ENCODE results near the gene PALD1. TPM values are rescaled to one million over a fixed set of nuclear protein-coding genes. Genes with fewer than 3 reads are reported as not detected.
A peak's percentile ranks its signal among the peaks of the same experiment; 100 is the strongest.

The PALD1 gene
- total RNA-seq, 1 donor from 2014 or later = 9.6 TPM

DNA sequence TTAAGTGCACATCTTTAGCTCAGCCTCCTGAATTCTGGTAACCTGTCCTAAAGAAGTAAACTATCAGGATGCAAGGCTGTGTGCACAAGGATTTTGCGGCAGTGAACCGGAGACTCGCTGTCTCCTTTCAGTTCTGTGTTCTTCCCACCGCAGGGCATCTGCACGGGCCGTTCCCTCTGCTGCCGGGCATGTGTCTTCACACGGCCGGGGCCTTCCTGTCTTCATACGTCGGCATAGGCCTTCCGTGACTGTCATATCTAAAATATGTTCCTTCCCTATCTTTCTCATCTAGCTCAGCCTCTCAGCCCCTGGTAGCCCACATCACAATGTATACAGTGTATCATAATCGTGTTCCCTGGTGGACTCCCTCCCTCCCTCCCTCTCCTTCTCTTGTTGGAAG, 16.4 kb downstream of the PALD1 start:
- Histone ChIP-seq H3K9ac (no peak overlapping the region), H3K4me1 (peaks cover 30% of the 10 kb centered on the region), H3K27ac (no peak overlapping the region), H2AFZ (replicated peaks) (no peak overlapping the region), H3K27me3 (no peaks in the 10 kb centered on the region), H3K36me3 (no peaks in the 10 kb centered on the region), H3F3A (ENCODE audit: low read depth) (peaks cover 17% of the 10 kb centered on the region), H4K20me1 (ENCODE audit: low read depth) (no peaks in the 10 kb centered on the region), H3K4me2 (no peak overlapping the region), H3K4me3 (no peak overlapping the region), H3K79me2 (ENCODE audit: low read depth) (peaks cover 5% of the 10 kb centered on the region), H3K9me3 (ENCODE audit: low read depth) (no peaks in the 10 kb centered on the region)
- no peak for DNase-seq (ENCODE audit: low spot score)
- peak overlapping the region; percentile 51 for H3K27ac Mint-ChIP-seq
- no peaks in the 10 kb centered on the region for H3K36me3 Mint-ChIP-seq
- H3K9me3 Mint-ChIP-seq = no peaks in the 10 kb centered on the region
- H3K4me3 Mint-ChIP-seq = no peak overlapping the region
- peaks cover 40% of the 10 kb centered on the region for H3K4me1 Mint-ChIP-seq
- TF ChIP-seq EZH2phosphoT487 (IDR thresholded peaks at IDR 0.05) = no peak
- TF ChIP-seq, protein P1, sequence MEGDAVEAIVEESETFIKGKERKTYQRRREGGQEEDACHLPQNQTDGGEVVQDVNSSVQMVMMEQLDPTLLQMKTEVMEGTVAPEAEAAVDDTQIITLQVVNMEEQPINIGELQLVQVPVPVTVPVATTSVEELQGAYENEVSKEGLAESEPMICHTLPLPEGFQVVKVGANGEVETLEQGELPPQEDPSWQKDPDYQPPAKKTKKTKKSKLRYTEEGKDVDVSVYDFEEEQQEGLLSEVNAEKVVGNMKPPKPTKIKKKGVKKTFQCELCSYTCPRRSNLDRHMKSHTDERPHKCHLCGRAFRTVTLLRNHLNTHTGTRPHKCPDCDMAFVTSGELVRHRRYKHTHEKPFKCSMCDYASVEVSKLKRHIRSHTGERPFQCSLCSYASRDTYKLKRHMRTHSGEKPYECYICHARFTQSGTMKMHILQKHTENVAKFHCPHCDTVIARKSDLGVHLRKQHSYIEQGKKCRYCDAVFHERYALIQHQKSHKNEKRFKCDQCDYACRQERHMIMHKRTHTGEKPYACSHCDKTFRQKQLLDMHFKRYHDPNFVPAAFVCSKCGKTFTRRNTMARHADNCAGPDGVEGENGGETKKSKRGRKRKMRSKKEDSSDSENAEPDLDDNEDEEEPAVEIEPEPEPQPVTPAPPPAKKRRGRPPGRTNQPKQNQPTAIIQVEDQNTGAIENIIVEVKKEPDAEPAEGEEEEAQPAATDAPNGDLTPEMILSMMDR (IDR thresholded peaks at IDR 0.05) = no peak
- TF ChIP-seq EZH2 (IDR thresholded peaks at IDR 0.05) = no peak
- H3K27me3 Mint-ChIP-seq (ENCODE audit: insufficient read depth, low read depth) = peaks cover 2% of the 10 kb centered on the region

DNA sequence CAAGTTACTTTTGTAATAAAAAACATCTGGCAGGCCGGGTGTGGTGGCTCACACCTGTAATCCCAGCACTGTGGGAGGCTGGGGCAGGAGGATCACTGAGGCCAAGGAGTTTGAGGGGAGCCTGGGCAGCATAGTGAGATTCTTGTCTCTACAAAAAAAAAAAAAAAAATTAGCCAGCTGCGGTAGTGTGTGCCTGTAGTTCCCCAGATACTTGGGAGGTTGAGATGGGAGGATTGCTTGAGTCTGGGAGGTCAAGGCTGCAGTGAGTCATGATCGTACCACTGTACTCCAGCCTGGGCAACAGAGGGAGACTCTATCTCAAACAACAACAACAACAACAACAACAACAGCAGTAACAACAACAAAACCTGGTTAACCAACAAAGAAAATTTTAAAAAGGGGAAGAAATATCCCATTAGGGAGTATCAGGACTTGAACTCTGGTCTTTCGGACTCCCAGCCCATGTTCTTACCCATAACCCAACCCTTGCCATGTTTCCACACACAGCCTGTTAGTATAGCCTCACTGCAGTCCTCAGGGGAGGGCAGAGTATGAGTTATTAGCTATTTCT, 17.2 kb downstream of the PALD1 start:
- H3K27me3 ChIP-seq = no peaks in the 10 kb centered on the region
- H3K36me3 ChIP-seq = no peaks in the 10 kb centered on the region
- H3F3A ChIP-seq (ENCODE audit: low read depth) = peaks cover 17% of the 10 kb centered on the region
- H3K9me3 ChIP-seq (ENCODE audit: low read depth) = no peaks in the 10 kb centered on the region
- H3K4me1 Mint-ChIP-seq = peaks cover 44% of the 10 kb centered on the region
- TF ChIP-seq EZH2phosphoT487 (IDR thresholded peaks at IDR 0.05) (no peak), EZH2 (IDR thresholded peaks at IDR 0.05) (no peak)
- TF ChIP-seq, protein P1 (IDR thresholded peaks at IDR 0.05) = no peak
- H3K27ac ChIP-seq = no peak overlapping the region
- peaks cover 2% of the 10 kb centered on the region for H3K27me3 Mint-ChIP-seq (ENCODE audit: insufficient read depth, low read depth)
- no peak overlapping the region for H2AFZ ChIP-seq (replicated peaks)
- peaks cover 30% of the 10 kb centered on the region for H3K4me1 ChIP-seq
- H3K27ac Mint-ChIP-seq = no peak overlapping the region
- no peaks in the 10 kb centered on the region for H4K20me1 ChIP-seq (ENCODE audit: low read depth)
- H3K4me3 Mint-ChIP-seq = no peak overlapping the region
- no peaks in the 10 kb centered on the region for H3K9me3 Mint-ChIP-seq
- H3K4me2 ChIP-seq = no peak overlapping the region
- peaks cover 5% of the 10 kb centered on the region for H3K79me2 ChIP-seq (ENCODE audit: low read depth)
- no peak overlapping the region for H3K9ac ChIP-seq
- H3K4me3 ChIP-seq = no peak overlapping the region
- no peaks in the 10 kb centered on the region for H3K36me3 Mint-ChIP-seq
- DNase-seq (ENCODE audit: low spot score) = no peak

DNA sequence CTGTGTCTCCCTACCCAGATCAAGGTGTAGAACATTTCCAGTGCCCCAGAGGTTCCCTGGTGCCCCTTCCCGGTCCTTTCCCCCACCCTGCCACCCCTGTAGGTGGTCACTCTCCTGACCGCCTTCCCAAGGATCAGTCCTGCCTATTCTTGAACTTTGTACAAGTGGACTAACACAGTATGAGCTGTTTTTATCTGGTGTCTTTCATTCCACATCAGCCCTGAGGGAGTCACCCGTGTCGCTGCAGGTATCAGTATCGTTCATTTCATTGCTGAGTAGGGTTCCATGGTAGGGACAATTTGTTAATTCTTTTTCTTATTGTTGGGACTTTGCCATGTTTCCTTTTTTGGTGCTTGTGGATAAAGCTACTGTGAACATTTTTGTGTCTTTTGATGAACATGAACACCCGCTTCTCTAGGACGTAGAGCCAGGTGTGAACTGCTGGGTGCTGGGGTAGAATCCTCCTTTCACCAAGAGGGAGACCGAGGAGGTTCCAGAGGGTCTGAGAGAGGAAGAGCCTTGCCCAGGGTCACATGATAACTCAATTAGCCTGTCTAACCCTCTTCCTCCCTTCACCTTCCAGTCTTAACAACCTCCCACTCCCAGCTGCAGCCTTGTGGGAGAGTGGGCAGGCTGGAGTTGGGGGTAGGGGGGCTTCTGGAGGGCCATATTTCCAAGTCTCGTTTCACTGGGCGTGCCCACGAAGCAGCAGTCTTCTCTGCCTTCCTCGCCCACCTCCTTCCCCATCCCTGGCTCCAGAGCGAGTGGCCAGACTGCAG, 18.0 kb downstream of the PALD1 start:
- no peaks in the 10 kb centered on the region for H3K27me3 ChIP-seq
- no peaks in the 10 kb centered on the region for H3K36me3 Mint-ChIP-seq
- H3K9me3 Mint-ChIP-seq = no peaks in the 10 kb centered on the region
- H3F3A ChIP-seq (ENCODE audit: low read depth) = peaks cover 17% of the 10 kb centered on the region
- no peak overlapping the region for H2AFZ ChIP-seq (replicated peaks)
- TF ChIP-seq EZH2 (IDR thresholded peaks at IDR 0.05) = no peak
- TF ChIP-seq, protein P1 (IDR thresholded peaks at IDR 0.05) = no peak
- no peak for TF ChIP-seq EZH2phosphoT487 (IDR thresholded peaks at IDR 0.05)
- peaks cover 5% of the 10 kb centered on the region for H3K79me2 ChIP-seq (ENCODE audit: low read depth)
- H3K36me3 ChIP-seq = no peaks in the 10 kb centered on the region
- H3K4me1 ChIP-seq = peaks cover 30% of the 10 kb centered on the region
- H3K9me3 ChIP-seq (ENCODE audit: low read depth) = no peaks in the 10 kb centered on the region
- H3K4me3 Mint-ChIP-seq = no peak overlapping the region
- no peak overlapping the region for H3K27ac Mint-ChIP-seq
- H3K9ac ChIP-seq = no peak overlapping the region
- no peak for DNase-seq (ENCODE audit: low spot score)
- no peak overlapping the region for H3K4me3 ChIP-seq
- no peak overlapping the region for H3K27ac ChIP-seq
- H3K4me1 Mint-ChIP-seq = peaks cover 45% of the 10 kb centered on the region
- no peak overlapping the region for H3K4me2 ChIP-seq
- peaks cover 2% of the 10 kb centered on the region for H3K27me3 Mint-ChIP-seq (ENCODE audit: insufficient read depth, low read depth)
- no peaks in the 10 kb centered on the region for H4K20me1 ChIP-seq (ENCODE audit: low read depth)

Data from neural progenitor cell (in vitro differentiated cells).